ENCODE measurements around the gene SLC7A14.

The SLC7A14 gene

DNA sequence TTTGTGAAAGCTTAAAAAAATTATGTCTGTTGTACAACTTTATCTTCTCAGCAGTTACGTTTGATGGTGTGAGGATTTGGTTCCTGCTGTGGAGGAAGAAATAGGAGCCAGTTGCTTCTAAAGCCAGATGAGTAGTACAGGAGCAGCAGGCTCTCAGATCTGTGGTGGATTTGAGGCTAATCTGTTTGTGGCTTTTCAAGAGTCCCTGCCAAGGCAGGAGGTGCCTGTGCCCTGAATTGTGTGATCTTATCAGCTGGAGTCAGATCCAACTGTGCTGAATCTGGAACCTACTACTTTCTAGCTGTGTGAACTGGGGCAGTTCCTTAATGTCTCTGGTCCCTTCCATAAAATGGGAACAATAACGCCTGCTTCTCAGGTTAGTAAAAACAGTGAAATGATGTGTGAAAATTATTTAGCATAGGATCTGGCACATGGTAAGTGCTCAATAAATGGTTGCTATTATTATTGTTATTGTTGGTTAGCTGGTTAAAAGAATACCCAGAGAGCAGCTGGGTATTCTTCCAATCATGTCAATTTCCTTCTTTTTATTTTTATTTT is 159.6 kb downstream of the SLC7A14 start:
- peak; percentile 36; the same call in 1 of the 3 replicates for ATAC-seq
- no peak for TF ChIP-seq CREB5 (CRISPR knock-in tag; IDR thresholded peaks at IDR 0.05; ENCODE audit: low read depth)
- no peak for TF ChIP-seq TOX (CRISPR knock-in tag; IDR thresholded peaks at IDR 0.05; ENCODE audit: borderline replicate concordance)
- TF ChIP-seq SNAI2 (CRISPR knock-in tag; IDR thresholded peaks at IDR 0.05) = no peak
- TF ChIP-seq ISL1 (CRISPR knock-in tag; IDR thresholded peaks at IDR 0.05) = no peak
- TF ChIP-seq ZNF70 (CRISPR knock-in tag; IDR thresholded peaks at IDR 0.05) = no peak
- TF ChIP-seq, protein P1, sequence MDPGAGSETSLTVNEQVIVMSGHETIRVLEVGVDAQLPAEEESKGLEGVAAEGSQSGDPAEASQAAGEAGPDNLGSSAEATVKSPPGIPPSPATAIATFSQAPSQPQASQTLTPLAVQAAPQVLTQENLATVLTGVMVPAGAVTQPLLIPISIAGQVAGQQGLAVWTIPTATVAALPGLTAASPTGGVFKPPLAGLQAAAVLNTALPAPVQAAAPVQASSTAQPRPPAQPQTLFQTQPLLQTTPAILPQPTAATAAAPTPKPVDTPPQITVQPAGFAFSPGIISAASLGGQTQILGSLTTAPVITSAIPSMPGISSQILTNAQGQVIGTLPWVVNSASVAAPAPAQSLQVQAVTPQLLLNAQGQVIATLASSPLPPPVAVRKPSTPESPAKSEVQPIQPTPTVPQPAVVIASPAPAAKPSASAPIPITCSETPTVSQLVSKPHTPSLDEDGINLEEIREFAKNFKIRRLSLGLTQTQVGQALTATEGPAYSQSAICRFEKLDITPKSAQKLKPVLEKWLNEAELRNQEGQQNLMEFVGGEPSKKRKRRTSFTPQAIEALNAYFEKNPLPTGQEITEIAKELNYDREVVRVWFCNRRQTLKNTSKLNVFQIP (CRISPR knock-in tag; IDR thresholded peaks at IDR 0.05; ENCODE audit: borderline replicate concordance, low read depth) = no peak
- TF ChIP-seq ZFP3 (CRISPR knock-in tag; IDR thresholded peaks at IDR 0.05) = no peak

GRCh38 chr3:170425491-170426239 is 160.2 kb downstream of the SLC7A14 start:
- no peak for TF ChIP-seq ZFP3 (CRISPR knock-in tag; IDR thresholded peaks at IDR 0.05)
- no peak for TF ChIP-seq PATZ1 (CRISPR knock-in tag; IDR thresholded peaks at IDR 0.05; ENCODE audit: borderline replicate concordance)
- TF ChIP-seq OSR1 (CRISPR knock-in tag; IDR thresholded peaks at IDR 0.05) = no peak
- no peak for TF ChIP-seq GLIS3 (CRISPR knock-in tag; IDR thresholded peaks at IDR 0.05)
- no peak for TF ChIP-seq PPARA (CRISPR knock-in tag; IDR thresholded peaks at IDR 0.05; ENCODE audit: borderline replicate concordance)
- no peak for TF ChIP-seq TOX (CRISPR knock-in tag; IDR thresholded peaks at IDR 0.05; ENCODE audit: borderline replicate concordance)
- TF ChIP-seq ZFP30 (CRISPR knock-in tag; IDR thresholded peaks at IDR 0.05) = no peak
- no peak for TF ChIP-seq ZNF8 (CRISPR knock-in tag; IDR thresholded peaks at IDR 0.05)
- TF ChIP-seq ESRRG (CRISPR knock-in tag; IDR thresholded peaks at IDR 0.05) = no peak
- no peak for TF ChIP-seq ZNF565 (CRISPR knock-in tag; conservative IDR thresholded peaks at IDR 0.05; ENCODE audit: low read depth)
- no peak for TF ChIP-seq CSDC2 (CRISPR knock-in tag; IDR thresholded peaks at IDR 0.05)
- TF ChIP-seq ZNF70 (CRISPR knock-in tag; IDR thresholded peaks at IDR 0.05) = no peak
- no peak for TF ChIP-seq SNAI2 (CRISPR knock-in tag; IDR thresholded peaks at IDR 0.05)
- no peak for TF ChIP-seq ARNTL (CRISPR knock-in tag; IDR thresholded peaks at IDR 0.05; ENCODE audit: borderline replicate concordance, low read depth)
- no peak for TF ChIP-seq BACH2 (CRISPR knock-in tag; IDR thresholded peaks at IDR 0.05; ENCODE audit: borderline replicate concordance)
- peak; percentile 31; the same call in 1 of the 3 replicates for ATAC-seq

DNA sequence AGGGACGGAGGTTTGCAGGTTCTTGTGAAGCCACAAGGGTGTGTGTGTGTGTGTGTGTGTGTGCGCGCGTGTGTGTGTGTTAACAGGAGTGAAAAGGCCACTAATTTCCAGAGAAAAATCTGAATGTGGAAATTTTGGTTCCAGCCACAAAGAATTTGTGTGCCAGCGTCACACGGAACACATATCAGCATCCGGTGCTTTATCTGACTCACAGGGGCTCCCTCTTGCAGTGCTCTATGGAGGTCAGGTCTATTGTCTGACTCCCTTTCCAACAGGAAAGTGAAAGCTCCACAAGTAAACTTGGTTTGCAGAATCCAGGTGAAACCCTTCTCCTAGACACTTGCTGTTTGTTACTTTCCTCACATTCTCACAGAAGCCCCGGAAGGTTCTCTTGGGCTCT is 161.0 kb downstream of the SLC7A14 start:
- TF ChIP-seq GLIS3 (CRISPR knock-in tag; IDR thresholded peaks at IDR 0.05) = no peak
- TF ChIP-seq OSR1 (CRISPR knock-in tag; IDR thresholded peaks at IDR 0.05) = no peak
- TF ChIP-seq CSDC2 (CRISPR knock-in tag; IDR thresholded peaks at IDR 0.05) = no peak
- TF ChIP-seq PPARA (CRISPR knock-in tag; IDR thresholded peaks at IDR 0.05; ENCODE audit: borderline replicate concordance) = no peak
- no peak for TF ChIP-seq ESRRG (CRISPR knock-in tag; IDR thresholded peaks at IDR 0.05)
- TF ChIP-seq CREB5 (CRISPR knock-in tag; IDR thresholded peaks at IDR 0.05; ENCODE audit: low read depth) = no peak
- no peak for TF ChIP-seq ZC3H10 (CRISPR knock-in tag; IDR thresholded peaks at IDR 0.05)
- TF ChIP-seq RARB (CRISPR knock-in tag; IDR thresholded peaks at IDR 0.05) = no peak
- TF ChIP-seq ZNF70 (CRISPR knock-in tag; IDR thresholded peaks at IDR 0.05) = no peak
- TF ChIP-seq ISL1 (CRISPR knock-in tag; IDR thresholded peaks at IDR 0.05) = no peak
- TF ChIP-seq, protein P1 (CRISPR knock-in tag; IDR thresholded peaks at IDR 0.05; ENCODE audit: borderline replicate concordance, low read depth) = no peak
- TF ChIP-seq ARNTL (CRISPR knock-in tag; IDR thresholded peaks at IDR 0.05; ENCODE audit: borderline replicate concordance, low read depth) = no peak
- TF ChIP-seq BACH2 (CRISPR knock-in tag; IDR thresholded peaks at IDR 0.05; ENCODE audit: borderline replicate concordance) = no peak
- TF ChIP-seq, protein P2, sequence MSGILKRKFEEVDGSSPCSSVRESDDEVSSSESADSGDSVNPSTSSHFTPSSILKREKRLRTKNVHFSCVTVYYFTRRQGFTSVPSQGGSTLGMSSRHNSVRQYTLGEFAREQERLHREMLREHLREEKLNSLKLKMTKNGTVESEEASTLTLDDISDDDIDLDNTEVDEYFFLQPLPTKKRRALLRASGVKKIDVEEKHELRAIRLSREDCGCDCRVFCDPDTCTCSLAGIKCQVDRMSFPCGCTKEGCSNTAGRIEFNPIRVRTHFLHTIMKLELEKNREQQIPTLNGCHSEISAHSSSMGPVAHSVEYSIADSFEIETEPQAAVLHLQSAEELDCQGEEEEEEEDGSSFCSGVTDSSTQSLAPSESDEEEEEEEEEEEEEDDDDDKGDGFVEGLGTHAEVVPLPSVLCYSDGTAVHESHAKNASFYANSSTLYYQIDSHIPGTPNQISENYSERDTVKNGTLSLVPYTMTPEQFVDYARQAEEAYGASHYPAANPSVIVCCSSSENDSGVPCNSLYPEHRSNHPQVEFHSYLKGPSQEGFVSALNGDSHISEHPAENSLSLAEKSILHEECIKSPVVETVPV (CRISPR knock-in tag; IDR thresholded peaks at IDR 0.05) = no peak
- no peak for TF ChIP-seq ZNF565 (CRISPR knock-in tag; conservative IDR thresholded peaks at IDR 0.05; ENCODE audit: low read depth)
- TF ChIP-seq ZNF8 (CRISPR knock-in tag; IDR thresholded peaks at IDR 0.05) = no peak
- ATAC-seq = no peak

Measured in SK-N-SH treated with all-trans-retinoic acid at 6 μM for 48 hours (cell line).